Stomach (tissue), 4 donors: Measurements from ENCODE around the gene CDRT15.

ENCODE experiments used
- EP300 ChIP-seq: sonication (generic); formaldehyde crosslinking; IDR thresholded peaks from one replicate; pipeline ENCODE4 v1.6.1; 2017; ENCODE audit warnings: antibody characterized with exemption
- POLR2AphosphoS5 ChIP-seq, 3 donors: sonication (generic); formaldehyde crosslinking; IDR thresholded peaks; one replicate each; pipeline ENCODE4 v1.6.1; 2016; ENCODE audit warnings: antibody characterized with exemption in 3 of 3
- TF ChIP-seq, protein P1 (sequence below), 7 experiments: fragments of 450-650 bp in 4 of 7; fragments of 200-600 bp in 3 of 7; sonication (generic) in 3 of 7; IDR thresholded peaks; one replicate each; pipeline ENCODE4 v1.5.1; 2016 to 2019; ENCODE audit warnings: antibody characterized with exemption in 7 of 7, control low read depth in 2 of 7, mild to moderate bottlenecking in 1 of 7

DNA sequence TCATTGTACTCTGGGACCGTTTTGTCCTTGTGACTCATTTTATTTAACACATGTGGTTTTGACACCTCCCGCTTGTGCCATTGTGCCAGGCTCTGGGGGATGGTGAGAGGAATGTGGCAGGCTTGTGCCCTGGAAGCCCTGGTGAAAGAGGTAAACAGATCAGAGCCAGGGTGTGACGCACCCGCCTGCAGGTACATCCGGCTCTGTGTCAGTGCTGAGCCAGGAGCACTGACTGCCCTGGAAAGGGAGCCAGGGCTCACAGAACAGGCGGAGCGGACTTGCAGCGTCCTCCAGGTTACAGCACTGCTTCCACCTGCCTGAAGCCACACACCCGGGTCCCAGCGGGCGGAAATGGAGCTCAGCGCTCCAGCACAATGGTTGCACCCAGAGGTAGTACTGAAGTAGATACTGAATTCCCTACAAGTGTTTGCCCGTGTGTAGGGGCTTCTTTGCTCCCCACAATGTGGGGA is 30.6 kb downstream of the CDRT15 start:
- TF ChIP-seq EP300 (no peak), POLR2AphosphoS5 (IDR thresholded peaks at IDR 0.05) (peak in 2 of 3 donors; percentile 75 to 90)
- TF ChIP-seq, protein P1, sequence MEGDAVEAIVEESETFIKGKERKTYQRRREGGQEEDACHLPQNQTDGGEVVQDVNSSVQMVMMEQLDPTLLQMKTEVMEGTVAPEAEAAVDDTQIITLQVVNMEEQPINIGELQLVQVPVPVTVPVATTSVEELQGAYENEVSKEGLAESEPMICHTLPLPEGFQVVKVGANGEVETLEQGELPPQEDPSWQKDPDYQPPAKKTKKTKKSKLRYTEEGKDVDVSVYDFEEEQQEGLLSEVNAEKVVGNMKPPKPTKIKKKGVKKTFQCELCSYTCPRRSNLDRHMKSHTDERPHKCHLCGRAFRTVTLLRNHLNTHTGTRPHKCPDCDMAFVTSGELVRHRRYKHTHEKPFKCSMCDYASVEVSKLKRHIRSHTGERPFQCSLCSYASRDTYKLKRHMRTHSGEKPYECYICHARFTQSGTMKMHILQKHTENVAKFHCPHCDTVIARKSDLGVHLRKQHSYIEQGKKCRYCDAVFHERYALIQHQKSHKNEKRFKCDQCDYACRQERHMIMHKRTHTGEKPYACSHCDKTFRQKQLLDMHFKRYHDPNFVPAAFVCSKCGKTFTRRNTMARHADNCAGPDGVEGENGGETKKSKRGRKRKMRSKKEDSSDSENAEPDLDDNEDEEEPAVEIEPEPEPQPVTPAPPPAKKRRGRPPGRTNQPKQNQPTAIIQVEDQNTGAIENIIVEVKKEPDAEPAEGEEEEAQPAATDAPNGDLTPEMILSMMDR (IDR thresholded peaks at IDR 0.05), result no peak
